ELF-1 (cell line): ENCODE results near the gene KRTDAP.

Source experiments
- DNase-seq: peaks from one replicate; pipeline ENCODE4 v3.0.0-alpha.2; 2016; ENCODE audit warnings: low read depth, low spot score

KRTDAP gene

GRCh38 chr19:35455616-35456201 is 34.6 kb downstream of the KRTDAP start:
- DNase-seq, result no peak

GRCh38 chr19:35454663-35455062 is 35.6 kb downstream of the KRTDAP start:
- no peak for DNase-seq

- no peak for DNase-seq
Observed at GRCh38 chr19:35451338-35452096, 38.7 kb downstream of the KRTDAP start.

DNA sequence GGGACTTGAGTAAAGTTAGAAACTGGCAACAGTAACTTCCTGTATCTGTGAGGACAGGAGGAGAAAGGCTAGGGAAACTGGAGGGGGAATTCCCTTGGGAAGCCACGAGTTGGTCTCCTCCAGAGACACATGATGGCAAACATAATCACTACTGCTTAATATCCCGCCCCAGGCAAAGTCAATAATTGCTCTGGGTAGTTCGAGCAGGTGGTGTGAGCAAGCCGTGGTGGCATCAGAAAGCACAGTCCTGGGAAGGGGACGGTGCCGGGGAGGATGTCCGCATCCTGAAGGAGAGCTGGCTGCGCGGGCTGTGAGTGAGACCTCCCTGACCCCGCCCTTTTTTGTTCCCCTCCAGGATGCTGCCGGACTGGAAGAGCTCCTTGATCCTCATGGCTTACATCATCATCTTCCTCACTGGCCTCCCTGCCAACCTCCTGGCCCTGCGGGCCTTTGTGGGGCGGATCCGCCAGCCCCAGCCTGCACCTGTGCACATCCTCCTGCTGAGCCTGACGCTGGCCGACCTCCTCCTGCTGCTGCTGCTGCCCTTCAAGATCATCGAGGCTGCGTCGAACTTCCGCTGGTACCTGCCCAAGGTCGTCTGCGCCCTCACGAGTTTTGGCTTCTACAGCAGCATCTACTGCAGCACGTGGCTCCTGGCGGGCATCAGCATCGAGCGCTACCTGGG is 40.8 kb downstream of the KRTDAP start:
- peak; percentile 20 for DNase-seq

DNA sequence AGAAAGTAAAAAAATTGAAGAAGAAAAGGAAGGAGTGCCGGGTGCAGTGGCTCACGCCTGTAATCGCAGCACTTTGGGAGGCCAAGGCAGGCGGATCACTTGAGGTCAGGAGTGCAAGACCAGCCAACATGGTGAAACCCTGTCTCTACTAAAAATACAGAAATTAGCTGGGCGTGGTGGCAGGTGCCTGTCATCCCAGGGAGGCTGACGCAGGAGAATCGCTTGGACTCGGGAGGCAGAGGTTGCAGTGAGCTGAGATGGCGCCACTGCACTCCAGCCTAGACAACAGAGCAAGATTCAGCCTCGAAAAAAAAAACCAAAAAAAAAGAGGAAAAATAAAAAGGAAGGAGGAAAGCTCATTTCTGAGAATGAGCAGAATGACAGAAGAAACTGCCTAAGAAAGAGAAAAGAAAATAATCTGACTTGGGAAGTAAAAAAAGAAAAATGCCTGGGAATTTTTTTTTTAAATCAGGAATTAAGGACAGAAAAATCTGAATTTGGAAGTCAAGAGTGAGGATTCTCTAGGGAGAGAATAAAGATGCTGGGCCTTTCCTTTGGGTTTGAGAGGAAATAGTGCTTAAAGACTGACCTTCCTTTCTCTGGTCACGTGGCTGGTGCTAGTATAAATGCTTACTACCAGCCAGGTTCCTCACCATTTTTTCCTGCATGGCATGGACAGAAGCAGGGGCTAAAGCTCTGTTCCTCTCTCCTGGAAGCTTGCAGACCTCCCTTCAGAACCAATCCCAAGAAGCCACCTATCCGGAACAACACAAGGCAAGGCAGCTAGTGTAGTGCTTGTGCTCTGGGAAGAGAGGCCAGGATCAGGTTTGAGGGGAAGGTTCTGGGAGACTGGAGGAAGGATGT is 42.4 kb downstream of the KRTDAP start, which contains the start of gene FFAR2:
Gene FFAR2 (plus strand): TSS at position 652 of the 864 bp plus-strand sequence. CDS start 1,458 bp downstream, outside the sequence.
- no peak for DNase-seq

DNA sequence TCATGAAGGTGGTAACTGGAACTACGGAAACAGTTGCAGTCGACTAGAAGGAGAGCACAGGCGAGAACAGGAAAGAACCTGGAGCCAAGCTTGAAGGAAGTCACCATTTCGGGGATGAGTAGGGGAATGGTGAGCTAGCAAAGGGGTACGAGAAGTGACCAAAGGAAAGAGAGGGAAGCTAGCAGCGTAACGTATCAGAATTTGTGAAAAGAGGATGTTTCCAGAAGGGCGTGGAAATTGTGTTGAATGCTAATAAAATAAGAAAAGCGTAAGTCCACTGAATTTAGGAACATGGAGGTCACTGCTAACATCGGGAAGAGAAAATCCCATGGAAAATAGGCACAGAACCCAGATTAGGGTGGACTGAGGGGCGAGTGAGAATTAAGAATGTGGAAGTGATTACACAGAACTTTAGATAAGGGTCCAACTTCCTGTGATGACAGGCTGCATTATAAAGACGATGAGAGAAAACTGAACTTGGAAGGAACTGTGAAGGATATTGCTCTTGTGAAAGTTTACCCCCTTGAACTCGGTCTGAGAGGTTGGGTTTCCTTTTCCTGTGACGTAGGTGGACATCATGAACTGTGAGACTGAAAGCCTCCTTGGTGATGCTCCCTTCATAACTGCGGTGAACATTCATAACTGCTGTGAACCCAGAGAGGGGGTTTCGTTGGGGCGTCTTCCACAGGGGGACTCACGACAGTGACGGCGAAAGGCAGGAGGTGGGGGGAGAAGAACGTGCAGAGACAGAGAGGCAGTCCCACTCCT is 44.3 kb downstream of the KRTDAP start:
- no peak for DNase-seq

- DNase-seq, result no peak
Observed at GRCh38 chr19:35444735-35445134, 45.5 kb downstream of the KRTDAP start.

DNA sequence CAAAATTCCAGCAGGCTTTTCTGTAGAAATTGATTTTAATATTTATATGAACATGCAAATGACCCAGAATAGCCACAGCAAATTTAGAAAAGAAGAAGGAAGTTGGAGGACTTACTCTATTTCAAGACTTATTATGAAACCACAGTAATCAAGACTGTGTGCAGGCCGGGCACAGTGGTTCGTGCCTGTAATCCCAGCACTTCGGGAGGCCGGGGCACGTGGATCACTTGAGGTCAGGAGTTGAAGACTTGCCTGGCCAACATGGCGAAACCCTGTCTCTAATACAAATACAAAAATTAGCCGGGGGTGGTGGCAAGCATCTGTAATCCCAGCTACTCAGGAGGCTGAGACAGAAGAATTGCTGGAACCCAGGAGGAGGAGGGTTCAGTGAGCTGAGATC is 48.2 kb downstream of the KRTDAP start:
- DNase-seq, result no peak

DNA sequence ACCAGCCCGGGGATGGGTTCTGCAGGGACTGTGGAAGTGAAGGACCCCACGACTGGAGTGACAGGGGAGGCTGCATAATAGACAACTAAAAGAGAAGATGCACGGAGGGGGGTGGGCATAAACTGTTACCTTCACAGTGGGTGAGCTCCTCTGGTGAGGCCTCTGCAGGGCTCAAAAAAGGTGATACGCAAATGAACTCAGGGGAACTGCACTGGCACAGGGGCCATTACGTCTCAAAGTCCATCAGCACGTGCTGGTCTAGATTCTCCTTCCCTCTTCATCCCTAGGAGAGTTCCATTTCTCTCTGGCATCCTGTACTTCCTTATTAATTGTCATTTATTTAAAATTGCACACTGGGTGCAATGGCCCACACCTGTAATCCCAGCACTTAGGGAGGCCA is 50.3 kb downstream of the KRTDAP start:
- no peak for DNase-seq

- DNase-seq, result peak; percentile 82
Observed at GRCh38 chr19:35438527-35438926, 51.7 kb downstream of the KRTDAP start.

DNA sequence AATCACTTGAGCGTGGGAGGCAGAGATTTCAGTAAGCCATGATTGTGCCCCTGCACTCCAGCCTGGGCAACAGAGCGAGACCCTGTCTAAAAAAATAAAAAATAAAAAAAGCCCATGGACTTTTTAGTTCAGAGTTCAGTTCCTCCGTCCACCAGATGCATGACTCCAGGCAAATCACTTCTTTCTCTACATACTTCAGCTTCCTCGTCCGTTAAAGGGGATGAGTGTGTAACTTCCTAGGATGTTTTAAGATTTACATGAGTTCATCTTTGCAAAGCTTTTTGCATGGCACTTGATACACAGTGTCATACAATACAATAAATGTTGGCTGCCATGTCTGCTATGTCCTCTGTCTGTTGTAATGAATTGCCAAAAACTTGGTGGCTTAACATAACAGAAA is 52.2 kb downstream of the KRTDAP start:
- no peak for DNase-seq

DNA sequence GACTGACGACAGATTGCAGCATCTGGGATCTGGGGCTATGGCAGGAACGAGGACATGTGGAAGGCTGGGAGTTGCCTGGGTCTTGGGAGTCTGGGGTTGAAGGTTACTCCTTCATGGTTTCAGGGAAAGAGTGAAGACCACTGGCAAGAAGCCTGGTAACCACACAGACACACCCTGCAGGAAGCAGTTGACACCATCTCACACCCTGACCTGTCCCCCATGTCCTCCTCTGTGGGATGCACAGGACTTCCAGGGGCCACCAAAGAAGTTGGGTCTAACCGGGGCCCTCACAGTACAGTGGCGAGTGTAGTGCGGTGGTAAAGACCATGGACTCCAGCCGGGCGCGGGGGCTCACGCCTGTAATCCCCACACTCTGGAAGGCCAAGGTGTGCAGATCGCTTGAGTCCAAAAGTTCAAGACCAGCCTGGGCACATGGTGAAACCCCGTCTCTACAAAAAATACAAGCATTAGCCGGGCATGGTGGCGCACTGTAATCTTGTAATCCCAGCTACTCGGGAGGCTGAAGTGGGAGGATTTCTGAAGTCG is 52.8 kb downstream of the KRTDAP start:
- no peak for DNase-seq
